Measurements from ENCODE around the gene HLA-A. TPM values are rescaled to one million over a fixed set of nuclear protein-coding genes. Genes with fewer than 3 reads are reported as not detected.

The HLA-A gene
- polyA plus RNA-seq, 1 donor (not counting 4 experiments of a cell fraction or from before 2014, with no cell fraction given), result 401 TPM

- no peak for DNase-seq (ENCODE audit: low read depth, low spot score)
- no peak overlapping the region for H2AFZ ChIP-seq (ENCODE audit: control insufficient read depth, low read length)
- H3K79me2 ChIP-seq (ENCODE audit: control insufficient read depth, insufficient read depth, low read length), result peaks cover 15% of the 10 kb centered on the region
- no peaks in the 10 kb centered on the region for H4K20me1 ChIP-seq (ENCODE audit: control insufficient read depth, extremely low read depth, insufficient read depth, low read length)
- peaks cover 2 to 10% of the 10 kb centered on the region in 2 experiments for H3K36me3 ChIP-seq (ENCODE audit: control insufficient read depth in 2 of 2, extremely low read depth in 1 of 2, insufficient read depth in 2 of 2, low read length in 2 of 2)
- peaks cover 2% of the 10 kb centered on the region for H3K4me1 ChIP-seq (ENCODE audit: control insufficient read depth, extremely low read depth, insufficient read depth, low read length)
- no peaks in the 10 kb centered on the region for H3K9me3 ChIP-seq (ENCODE audit: control insufficient read depth, low read depth, low read length)
- no peak overlapping the region for H3K4me2 ChIP-seq (ENCODE audit: control insufficient read depth, extremely low read depth, insufficient read depth, low read depth, low read length)
- dilution Hi-C loops (cut with MboI; ENCODE audit: extremely low pct_ligation_motif_present, low sequenced_read_pairs), result no loop called here
- TF ChIP-seq CTCF (optimal IDR thresholded peaks at IDR 0.05 in 1 of 3, IDR thresholded peaks at IDR 0.05 in 1 of 3, conservative IDR thresholded peaks at IDR 0.05 in 1 of 3; ENCODE audit: extremely low read depth in 1 of 3, insufficient read depth in 2 of 3, low read length in 3 of 3), result no peak
- no peak for TF ChIP-seq EZH2 (IDR thresholded peaks at IDR 0.05; ENCODE audit: low read length)
- H3K9ac ChIP-seq (ENCODE audit: control insufficient read depth, extremely low read depth, insufficient read depth, low read length), result no peak overlapping the region
- H3K4me3 ChIP-seq (ENCODE audit: control insufficient read depth in 2 of 3, extremely low read depth in 1 of 3, insufficient read depth in 2 of 3, low read depth in 1 of 3, low read length in 3 of 3), result no peak overlapping the region
- H3K9me1 ChIP-seq (ENCODE audit: control insufficient read depth, extremely low read depth, insufficient read depth, low read length), result no peaks in the 10 kb centered on the region
- H3K27me3 ChIP-seq (ENCODE audit: control insufficient read depth, extremely low read depth, insufficient read depth, low read length), result no peaks in the 10 kb centered on the region
- no peak for FAIRE-seq
- H3K27ac ChIP-seq (ENCODE audit: control insufficient read depth, insufficient read depth, low read length), result no peak overlapping the region
Observed at GRCh38 chr6:29947077-29947980, 5.0 kb downstream of the HLA-A start.

GRCh38 chr6:29948277-29948676 lies 5.9 kb downstream of the HLA-A start:
- TF ChIP-seq EZH2 (IDR thresholded peaks at IDR 0.05; ENCODE audit: low read length) (no peak), CTCF (optimal IDR thresholded peaks at IDR 0.05 in 1 of 3, IDR thresholded peaks at IDR 0.05 in 1 of 3, conservative IDR thresholded peaks at IDR 0.05 in 1 of 3; ENCODE audit: extremely low read depth in 1 of 3, insufficient read depth in 2 of 3, low read length in 3 of 3) (no peak)
- dilution Hi-C loops (cut with MboI; ENCODE audit: extremely low pct_ligation_motif_present, low sequenced_read_pairs), result no loop called here
- no peak overlapping the region for H3K4me3 ChIP-seq (ENCODE audit: control insufficient read depth in 2 of 3, extremely low read depth in 1 of 3, insufficient read depth in 2 of 3, low read depth in 1 of 3, low read length in 3 of 3)
- H3K9ac ChIP-seq (ENCODE audit: control insufficient read depth, extremely low read depth, insufficient read depth, low read length), result no peak overlapping the region
- H3K79me2 ChIP-seq (ENCODE audit: control insufficient read depth, insufficient read depth, low read length), result peaks cover 8% of the 10 kb centered on the region
- no peaks in the 10 kb centered on the region for H4K20me1 ChIP-seq (ENCODE audit: control insufficient read depth, extremely low read depth, insufficient read depth, low read length)
- no peaks in the 10 kb centered on the region for H3K27me3 ChIP-seq (ENCODE audit: control insufficient read depth, extremely low read depth, insufficient read depth, low read length)
- no peaks in the 10 kb centered on the region for H3K9me1 ChIP-seq (ENCODE audit: control insufficient read depth, extremely low read depth, insufficient read depth, low read length)
- no peak for DNase-seq (ENCODE audit: low read depth, low spot score)
- no peaks in the 10 kb centered on the region for H3K9me3 ChIP-seq (ENCODE audit: control insufficient read depth, low read depth, low read length)
- H3K4me1 ChIP-seq (ENCODE audit: control insufficient read depth, extremely low read depth, insufficient read depth, low read length), result peaks cover 2% of the 10 kb centered on the region
- peaks cover 2 to 10% of the 10 kb centered on the region in 2 experiments for H3K36me3 ChIP-seq (ENCODE audit: control insufficient read depth in 2 of 2, extremely low read depth in 1 of 2, insufficient read depth in 2 of 2, low read length in 2 of 2)
- no peak for FAIRE-seq
- H3K27ac ChIP-seq (ENCODE audit: control insufficient read depth, insufficient read depth, low read length), result no peak overlapping the region
- H3K4me2 ChIP-seq (ENCODE audit: control insufficient read depth, extremely low read depth, insufficient read depth, low read depth, low read length), result no peak overlapping the region
- H2AFZ ChIP-seq (ENCODE audit: control insufficient read depth, low read length), result no peak overlapping the region

All from keratinocyte (primary cell).